ENCODE results near the gene SLC25A28.

SLC25A28 gene

DNA sequence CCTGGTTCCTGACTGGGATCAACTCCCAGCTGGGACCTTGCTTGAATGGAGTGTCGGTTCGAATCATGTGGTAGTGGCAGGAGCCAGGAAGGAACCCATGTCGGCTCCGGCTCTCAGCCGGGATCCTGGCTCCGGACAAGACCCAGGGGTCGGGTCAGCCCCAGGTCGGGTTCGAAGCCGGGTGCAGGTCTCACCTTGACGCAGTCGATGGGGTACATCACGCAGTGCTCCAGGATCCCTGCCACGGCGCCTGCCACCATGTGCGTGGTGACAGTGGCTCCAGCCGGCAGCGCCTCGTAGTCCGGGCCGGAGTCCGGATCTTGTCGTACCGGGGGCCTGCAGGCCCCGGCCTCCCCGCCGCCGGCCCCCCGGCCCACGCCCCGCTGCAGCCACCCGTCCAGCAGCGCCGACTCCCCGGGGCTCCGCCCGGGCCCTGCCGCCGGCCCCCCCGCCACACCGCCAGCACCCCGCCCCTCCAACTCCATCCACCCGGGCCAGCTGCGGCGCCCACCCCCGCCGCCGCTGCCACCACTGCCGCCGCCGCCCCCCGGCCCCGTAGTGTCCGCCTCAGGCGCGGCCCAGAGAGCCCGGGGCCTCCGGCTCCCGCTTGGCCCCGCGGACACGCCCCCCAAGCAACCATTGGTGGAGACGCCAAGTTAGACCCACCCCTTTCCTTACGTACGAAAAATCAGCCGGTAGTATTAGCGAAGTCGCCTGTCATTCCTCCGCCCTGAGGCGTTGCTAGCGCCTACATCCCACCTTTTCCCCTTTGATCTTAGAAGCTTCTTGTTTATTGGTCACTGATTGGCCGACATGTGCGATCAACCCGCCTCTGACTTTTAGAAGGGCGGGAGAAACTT is at the start of gene SLC25A28:
TSS of gene SLC25A28 (minus strand) at position 589 of the 860 bp plus-strand sequence. CDS start at position 485, 104 bp downstream.
- DNase-seq, result peak; percentile 99

GRCh38 chr10:99667108-99667751 is 47.0 kb upstream of the SLC25A28 start:
- DNase-seq, result no peak

DNA sequence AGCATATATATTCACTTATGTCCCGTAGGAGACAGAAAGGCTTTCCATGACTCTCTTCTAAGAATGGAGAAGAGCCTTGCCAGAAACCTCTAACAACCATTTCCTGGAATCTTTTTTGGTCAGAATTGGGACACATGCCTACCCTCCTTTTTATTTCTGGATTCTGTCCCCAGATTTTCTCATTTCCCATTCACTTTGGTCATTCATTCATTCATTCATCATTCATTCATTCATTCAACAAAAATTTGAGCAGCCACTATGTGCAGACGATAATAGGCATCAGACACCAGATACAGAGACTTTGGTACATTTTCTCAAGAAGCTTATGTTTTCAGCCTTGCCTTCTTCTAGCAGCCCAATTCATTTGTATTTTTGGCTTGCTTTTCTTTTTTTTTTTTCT is 45.1 kb upstream of the SLC25A28 start:
- no peak for DNase-seq

GRCh38 chr10:99661377-99661763 is 41.1 kb upstream of the SLC25A28 start:
- no peak for DNase-seq

- DNase-seq, result no peak
Observed at GRCh38 chr10:99660662-99661376, 40.6 kb upstream of the SLC25A28 start.

DNA sequence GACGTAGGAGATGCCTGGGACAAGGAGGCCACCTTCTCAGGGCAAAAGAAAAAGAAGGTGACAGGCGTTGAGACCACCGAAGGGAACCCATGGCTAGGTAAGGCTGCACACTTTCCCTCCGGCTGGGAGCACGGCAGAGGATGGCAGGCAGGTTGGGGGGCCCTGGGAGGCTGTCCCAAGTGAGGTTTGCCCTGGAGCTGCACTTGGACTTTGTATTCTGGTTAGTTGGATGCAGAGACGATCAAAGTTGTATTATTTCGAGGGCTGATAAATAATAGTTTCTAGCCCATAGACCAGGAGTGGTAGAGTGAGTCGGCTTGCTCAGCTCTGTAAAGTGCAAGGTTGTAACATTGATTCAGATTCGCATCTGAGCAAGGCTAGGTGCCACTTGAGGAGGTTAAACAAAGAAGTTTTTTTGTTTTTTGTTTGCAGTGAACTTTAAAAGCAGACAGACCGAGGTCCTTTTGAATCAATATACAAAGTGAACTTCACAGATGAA is 39.7 kb upstream of the SLC25A28 start:
- no peak for DNase-seq

GRCh38 chr10:99659031-99659867 is 39.0 kb upstream of the SLC25A28 start, which contains the start of gene ENTPD7:
Gene ENTPD7, plus strand, starts transcription at chr10:99659509. Its CDS starts 448 bp downstream, at chr10:99659957.
- DNase-seq, result peak; percentile 76

- no peak for DNase-seq
Observed at GRCh38 chr10:99658622-99659030, 38.4 kb upstream of the SLC25A28 start.

DNA sequence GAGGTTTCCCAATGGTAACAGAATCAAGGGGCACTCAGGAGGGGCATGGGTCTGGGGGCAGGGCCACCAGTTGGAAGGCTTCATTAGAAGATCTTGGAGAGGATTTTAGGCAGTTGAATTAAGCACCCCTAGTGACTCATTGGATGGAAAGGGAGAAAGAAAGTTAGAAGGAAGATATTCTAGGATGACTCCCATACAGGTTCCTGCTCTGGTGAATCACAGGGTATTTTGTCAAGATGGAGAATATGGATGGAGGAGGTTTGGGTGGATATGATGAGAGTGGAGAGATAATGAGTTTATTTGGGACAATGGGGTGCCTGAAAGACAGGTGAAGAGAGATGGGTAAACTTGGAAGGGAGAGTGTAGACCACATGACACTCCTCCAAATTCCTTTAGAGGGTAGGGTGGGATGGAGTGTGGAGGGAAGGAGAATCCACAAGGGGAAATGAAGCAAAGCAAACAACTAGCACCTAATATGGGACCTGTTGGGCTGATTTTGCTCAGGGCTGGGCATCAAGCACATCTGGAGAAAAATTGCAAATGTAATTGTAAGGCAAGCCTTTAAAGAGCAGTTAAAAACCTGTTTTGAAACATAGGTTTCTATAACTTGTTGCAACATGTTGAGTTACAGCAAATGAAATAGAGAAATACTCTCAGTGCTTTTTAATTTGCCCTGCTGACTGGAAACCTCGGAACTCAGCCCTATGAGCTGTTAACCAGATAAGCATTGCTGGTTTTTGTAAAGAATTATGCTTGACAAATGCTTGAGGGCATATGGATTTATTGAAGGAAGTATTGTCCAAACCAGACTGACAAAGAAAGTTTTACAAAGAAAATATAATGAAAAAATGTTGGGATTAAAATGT is 36.2 kb upstream of the SLC25A28 start:
- DNase-seq, result no peak

GRCh38 chr10:99654390-99655175 is 34.3 kb upstream of the SLC25A28 start:
- no peak for DNase-seq

GRCh38 chr10:99652800-99653390 is 32.7 kb upstream of the SLC25A28 start:
- no peak for DNase-seq

GRCh38 chr10:99648717-99649116 is 28.5 kb upstream of the SLC25A28 start:
- DNase-seq, result no peak

DNA sequence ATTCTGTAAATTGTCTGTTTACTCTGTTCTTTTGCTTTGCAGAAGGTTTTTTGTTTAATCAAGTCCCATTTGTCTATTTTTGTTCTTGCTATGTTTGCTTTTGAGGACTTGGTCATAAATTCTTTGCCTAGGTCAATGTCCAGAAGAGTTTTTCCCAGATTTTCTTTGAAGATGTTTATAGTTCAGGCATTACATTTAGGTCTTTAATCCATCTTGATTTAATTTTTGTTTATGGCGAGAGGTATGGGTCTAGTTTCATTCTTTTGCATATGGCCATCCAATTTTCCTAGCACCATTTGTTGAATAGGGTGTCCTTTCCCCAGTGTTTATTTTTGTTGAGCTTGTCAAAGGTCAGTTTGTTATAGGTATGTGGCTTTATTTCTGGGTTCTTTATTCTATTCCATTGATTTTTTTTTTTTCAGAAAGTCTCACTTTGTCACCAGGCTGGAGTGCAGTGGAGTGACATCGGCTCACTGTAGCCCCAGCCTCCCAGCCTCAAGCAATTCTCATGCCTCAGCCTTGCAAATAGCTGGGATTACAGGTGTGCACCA is 27.4 kb upstream of the SLC25A28 start:
- DNase-seq, result no peak

DNA sequence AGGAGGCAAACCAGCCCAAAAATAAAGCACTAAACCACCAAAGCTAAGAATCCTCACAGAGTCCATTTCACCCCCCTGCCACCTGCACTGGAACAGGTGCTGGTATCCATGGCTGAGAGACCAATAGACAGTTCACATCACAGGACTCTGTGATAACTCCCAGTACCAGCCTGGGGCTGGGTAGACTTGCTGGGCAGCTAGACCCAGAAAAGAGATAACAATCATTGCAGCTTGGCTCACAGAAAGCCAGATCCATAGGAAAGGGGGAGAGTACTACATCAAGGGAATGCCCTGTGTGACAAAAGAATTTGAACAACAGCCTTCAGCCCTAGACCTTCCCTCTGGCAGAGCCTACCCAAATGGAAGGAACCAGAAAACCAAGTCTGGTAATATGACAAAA is 13.6 kb upstream of the SLC25A28 start:
- DNase-seq, result no peak

GRCh38 chr10:99631496-99631895 is 11.3 kb upstream of the SLC25A28 start:
- no peak for DNase-seq

DNA sequence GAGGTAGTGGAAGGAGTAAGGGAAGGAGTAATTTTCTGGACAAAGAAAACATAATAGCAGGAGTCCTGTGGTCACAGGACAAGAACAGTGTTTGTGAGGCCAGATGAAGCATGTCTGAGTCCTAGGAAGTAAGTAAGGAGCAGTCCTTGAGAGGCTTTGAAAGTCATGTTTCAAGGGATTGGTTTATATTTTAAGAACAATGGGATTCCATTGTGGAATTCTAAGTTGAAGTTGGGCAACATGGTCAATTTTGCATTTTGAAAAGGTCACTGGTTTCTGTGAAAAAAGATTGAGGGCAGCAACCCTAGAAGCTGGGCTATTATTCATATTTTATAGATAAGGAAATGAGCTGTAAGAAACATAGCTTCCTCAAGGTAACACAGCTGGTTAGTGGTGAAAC is 10.8 kb upstream of the SLC25A28 start:
- no peak for DNase-seq

DNA sequence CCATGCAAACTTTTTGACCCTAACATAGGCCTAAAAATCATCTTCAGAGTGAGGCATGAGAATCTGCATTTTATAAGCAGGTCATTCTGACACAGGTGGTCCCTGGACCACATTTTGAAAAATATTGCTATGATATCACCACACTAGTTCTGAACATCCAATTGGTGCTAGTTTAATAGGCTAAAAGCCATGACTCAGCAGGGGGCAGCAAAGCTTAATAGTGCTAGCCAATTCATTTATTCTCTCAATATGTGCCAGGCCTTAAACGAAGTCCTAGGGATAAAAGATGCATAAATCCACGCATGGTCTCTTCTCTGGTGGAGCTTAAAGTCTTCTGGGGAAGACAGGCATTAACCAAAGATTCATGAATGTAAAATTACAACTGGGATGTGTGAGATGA is 10.2 kb upstream of the SLC25A28 start:
- DNase-seq, result no peak

DNA sequence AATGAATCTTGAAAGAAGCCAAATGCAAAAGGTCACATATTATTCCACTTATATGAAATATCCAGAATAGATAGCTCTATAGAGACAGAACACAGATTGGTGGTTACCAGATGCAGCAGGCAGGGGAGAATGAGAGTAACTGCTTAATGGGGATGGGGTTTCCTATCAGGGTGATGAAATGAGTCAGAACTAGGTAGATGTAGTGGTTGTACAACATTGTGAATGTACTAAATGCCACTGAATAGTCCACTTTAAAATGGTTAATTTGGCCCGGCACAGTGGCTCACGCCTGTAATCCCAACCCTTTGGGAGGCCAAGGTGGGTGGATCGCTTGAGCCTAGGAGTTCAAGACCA is 9.4 kb upstream of the SLC25A28 start:
- DNase-seq, result no peak

DNA sequence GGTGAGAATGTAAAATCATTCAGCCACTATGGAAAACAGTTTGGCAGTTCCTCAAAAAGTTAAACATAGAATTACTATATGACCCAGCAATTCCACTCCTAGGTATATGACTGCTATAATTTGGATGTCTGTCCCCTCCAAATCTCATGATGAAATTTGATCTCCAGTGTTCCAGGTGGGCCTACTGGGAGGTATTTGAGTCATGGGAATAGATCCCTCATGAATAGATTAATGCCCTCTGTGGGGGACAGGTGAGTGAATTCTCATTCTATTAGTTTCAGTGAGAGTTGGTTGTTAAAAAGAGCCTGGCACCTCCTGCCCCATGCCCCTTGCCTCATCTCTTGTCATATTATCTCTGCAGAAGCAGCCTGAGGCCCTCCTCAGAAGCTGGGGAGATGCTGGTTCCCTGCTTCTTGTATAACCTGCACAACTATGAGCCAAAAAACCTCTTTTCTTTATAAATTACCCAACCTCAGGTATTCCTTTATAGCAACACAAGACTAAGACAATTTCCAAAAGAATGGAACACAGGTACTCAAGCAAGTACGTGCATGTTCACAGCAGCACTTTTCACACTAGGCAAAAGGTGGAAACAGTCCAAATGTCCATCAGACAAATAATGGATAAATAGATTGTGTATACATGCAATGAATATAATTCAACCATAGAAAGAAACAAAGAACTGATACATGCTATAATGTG is 8.8 kb upstream of the SLC25A28 start:
- DNase-seq, result no peak

Data from NCI-H446 treated with DMSO at 0.1 percent for 48 hours (cell line).